Measurements from ENCODE around the gene ARPC2. TPM values are rescaled to one million over a fixed set of nuclear protein-coding genes. Genes with fewer than 3 reads are reported as not detected.

ARPC2 gene
- total RNA-seq, 2 donors from 2014 or later = 182 to 207 TPM

DNA sequence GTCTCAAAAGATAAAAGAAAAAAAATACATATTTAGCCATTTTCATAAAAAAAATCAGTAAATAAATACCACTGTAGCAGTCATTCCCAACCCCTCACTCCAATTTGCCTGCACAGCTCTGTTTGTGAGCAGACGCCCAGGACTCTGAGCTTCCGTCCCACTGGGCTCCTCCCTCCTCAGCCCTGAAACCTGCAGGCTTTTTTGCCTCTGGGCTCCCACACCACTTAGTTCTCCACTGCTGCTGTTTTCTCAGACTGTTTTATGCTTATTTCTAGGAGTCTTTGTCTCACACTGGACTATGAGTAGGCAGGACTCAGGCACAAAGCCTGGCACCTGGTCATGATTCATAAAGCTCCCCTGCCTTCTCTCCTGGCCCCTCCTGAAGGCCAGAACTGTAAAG, 44.1 kb upstream of the ARPC2 start:
- no peak for TF ChIP-seq POLR2AphosphoS5 (IDR thresholded peaks at IDR 0.05)
- no peak for TF ChIP-seq POLR2A (IDR thresholded peaks at IDR 0.05)
- TF ChIP-seq, protein P1, sequence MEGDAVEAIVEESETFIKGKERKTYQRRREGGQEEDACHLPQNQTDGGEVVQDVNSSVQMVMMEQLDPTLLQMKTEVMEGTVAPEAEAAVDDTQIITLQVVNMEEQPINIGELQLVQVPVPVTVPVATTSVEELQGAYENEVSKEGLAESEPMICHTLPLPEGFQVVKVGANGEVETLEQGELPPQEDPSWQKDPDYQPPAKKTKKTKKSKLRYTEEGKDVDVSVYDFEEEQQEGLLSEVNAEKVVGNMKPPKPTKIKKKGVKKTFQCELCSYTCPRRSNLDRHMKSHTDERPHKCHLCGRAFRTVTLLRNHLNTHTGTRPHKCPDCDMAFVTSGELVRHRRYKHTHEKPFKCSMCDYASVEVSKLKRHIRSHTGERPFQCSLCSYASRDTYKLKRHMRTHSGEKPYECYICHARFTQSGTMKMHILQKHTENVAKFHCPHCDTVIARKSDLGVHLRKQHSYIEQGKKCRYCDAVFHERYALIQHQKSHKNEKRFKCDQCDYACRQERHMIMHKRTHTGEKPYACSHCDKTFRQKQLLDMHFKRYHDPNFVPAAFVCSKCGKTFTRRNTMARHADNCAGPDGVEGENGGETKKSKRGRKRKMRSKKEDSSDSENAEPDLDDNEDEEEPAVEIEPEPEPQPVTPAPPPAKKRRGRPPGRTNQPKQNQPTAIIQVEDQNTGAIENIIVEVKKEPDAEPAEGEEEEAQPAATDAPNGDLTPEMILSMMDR (IDR thresholded peaks at IDR 0.05) = no peak
- WGBS = 90% methylated on average over 2 of the region's 2 CpGs
- Histone ChIP-seq H3K4me3 (no peak overlapping the region), H3K36me3 (no peaks in the 10 kb centered on the region), H3K4me1 (replicated peaks) (no peaks in the 10 kb centered on the region), H3K9me3 (no peaks in the 10 kb centered on the region), H3K27ac (no peak overlapping the region), H3K27me3 (replicated peaks; ENCODE audit: insufficient read depth) (no peaks in the 10 kb centered on the region)
- intact Hi-C loops (cut with DNase I) = no loop called here
- DNase-seq (ENCODE audit: low spot score) = no peak

DNA sequence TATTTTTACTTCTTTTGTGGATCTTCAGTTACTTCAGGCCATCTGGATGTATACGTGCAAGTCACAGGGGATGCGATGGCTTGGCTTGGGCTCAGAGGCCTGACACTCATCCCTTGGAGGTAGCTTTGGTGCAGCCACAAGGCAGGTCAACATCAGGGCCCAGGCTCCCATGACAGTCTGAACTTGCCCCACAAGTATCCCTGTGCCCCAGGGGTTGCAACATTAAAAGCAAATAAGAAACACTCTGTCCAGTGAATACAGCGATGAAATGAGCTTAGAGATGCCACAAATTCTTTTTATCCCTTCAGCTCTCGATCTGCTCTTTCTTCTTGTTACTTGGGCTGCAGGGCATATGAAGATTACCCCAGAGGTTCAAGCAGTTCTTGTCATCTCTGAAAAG, 37.2 kb upstream of the ARPC2 start:
- no peaks in the 10 kb centered on the region for H3K27me3 ChIP-seq (replicated peaks; ENCODE audit: insufficient read depth)
- H3K27ac ChIP-seq = no peak overlapping the region
- H3K9me3 ChIP-seq = no peaks in the 10 kb centered on the region
- H3K36me3 ChIP-seq = no peaks in the 10 kb centered on the region
- intact Hi-C loops (cut with DNase I) = no loop called here
- DNase-seq (ENCODE audit: low spot score) = no peak
- H3K4me1 ChIP-seq (replicated peaks) = no peaks in the 10 kb centered on the region
- 73% methylated on average over 4 of the region's 4 CpGs for WGBS
- TF ChIP-seq POLR2A (IDR thresholded peaks at IDR 0.05) (no peak), POLR2AphosphoS5 (IDR thresholded peaks at IDR 0.05) (no peak)
- TF ChIP-seq, protein P1 (IDR thresholded peaks at IDR 0.05) = no peak
- no peak overlapping the region for H3K4me3 ChIP-seq

DNA sequence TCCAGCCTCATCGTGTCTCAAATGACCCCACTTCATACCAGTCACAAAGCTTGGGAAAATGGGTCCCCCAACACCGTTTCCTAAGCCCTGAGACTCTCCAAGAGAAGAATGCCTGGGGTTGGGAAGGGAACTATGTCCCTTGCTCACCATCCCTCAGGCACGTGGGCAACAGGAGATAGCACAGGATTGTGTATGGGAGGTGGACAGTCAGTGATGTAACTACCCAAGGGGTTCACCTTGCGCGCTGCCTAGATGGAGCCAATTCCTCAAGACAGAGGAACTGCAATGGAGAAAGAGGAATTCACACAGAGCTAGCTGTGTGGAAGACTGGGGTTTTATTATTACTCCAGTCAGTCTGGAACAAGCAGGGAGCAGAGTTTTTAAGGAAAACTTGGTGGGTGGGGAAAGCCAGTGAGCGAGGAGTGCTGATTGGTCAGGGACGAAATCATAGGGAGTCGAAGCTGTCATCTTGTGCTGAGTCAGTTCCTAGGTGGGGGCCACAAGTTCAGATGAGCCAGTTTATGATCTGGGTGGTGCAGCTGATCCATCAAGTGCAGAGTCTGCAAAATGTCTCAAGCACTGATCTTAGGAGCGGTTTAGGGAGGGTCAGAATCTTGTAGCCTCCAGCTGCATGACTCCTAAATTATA, 36.4 kb upstream of the ARPC2 start:
- TF ChIP-seq POLR2A (IDR thresholded peaks at IDR 0.05) (no peak), POLR2AphosphoS5 (IDR thresholded peaks at IDR 0.05) (no peak)
- TF ChIP-seq, protein P1 (IDR thresholded peaks at IDR 0.05) = no peak
- Histone ChIP-seq H3K36me3 (no peaks in the 10 kb centered on the region), H3K4me3 (no peak overlapping the region), H3K27me3 (replicated peaks; ENCODE audit: insufficient read depth) (no peaks in the 10 kb centered on the region), H3K4me1 (replicated peaks) (no peaks in the 10 kb centered on the region), H3K27ac (no peak overlapping the region), H3K9me3 (no peaks in the 10 kb centered on the region)
- intact Hi-C loops (cut with DNase I) = no loop called here
- no peak for DNase-seq (ENCODE audit: low spot score)
- 61% methylated on average over 9 of the region's 9 CpGs for WGBS

DNA sequence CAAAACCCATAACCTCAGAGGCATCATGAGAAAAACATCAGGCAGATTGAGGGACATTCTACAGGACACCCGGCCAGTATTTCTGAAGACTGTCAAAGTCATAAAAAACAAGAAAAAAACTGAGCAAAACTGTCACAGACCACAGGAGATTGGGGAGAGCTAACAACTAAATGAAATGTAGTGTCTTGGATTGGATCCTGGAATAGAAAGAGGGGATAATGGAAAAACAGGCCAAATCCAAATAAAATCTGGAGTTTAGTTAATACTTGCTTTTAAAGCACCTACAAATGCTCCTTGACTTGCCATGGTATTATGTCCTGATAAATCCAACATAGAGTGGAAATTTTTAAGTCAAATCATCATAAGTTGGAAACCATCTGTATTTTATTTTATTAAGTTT, 32.7 kb upstream of the ARPC2 start:
- H3K9me3 ChIP-seq = no peaks in the 10 kb centered on the region
- TF ChIP-seq POLR2AphosphoS5 (IDR thresholded peaks at IDR 0.05) = no peak
- TF ChIP-seq, protein P1 (IDR thresholded peaks at IDR 0.05) = no peak
- TF ChIP-seq POLR2A (IDR thresholded peaks at IDR 0.05) = no peak
- 89% methylated on average over 1 of the region's 1 CpG for WGBS
- no peak for DNase-seq (ENCODE audit: low spot score)
- H3K27me3 ChIP-seq (replicated peaks; ENCODE audit: insufficient read depth) = no peaks in the 10 kb centered on the region
- intact Hi-C loops (cut with DNase I) = no loop called here
- H3K4me1 ChIP-seq (replicated peaks) = no peaks in the 10 kb centered on the region
- H3K36me3 ChIP-seq = no peaks in the 10 kb centered on the region
- H3K27ac ChIP-seq = no peak overlapping the region
- H3K4me3 ChIP-seq = no peak overlapping the region

DNA sequence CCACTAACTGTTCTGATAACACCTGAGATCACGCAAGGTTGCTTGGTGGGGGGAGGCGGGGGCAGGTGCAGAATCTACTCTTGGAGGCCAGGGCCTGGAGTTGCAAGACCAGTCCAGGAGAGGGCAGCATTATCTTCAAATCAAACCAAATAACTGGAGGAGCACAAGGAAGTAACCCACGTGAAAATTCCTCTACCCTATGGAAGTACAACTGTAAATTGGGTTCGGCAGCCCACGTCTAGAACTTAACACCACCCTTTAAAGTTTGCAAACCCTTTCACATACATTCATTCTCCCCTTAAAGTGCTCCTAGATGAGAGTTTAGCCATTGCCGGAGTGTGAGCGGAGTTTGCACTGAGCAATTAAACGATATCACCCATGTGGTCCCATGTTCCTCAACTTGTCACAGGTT, 30.6 kb upstream of the ARPC2 start:
- Histone ChIP-seq H3K9me3 (no peaks in the 10 kb centered on the region), H3K4me3 (no peak overlapping the region), H3K27me3 (replicated peaks; ENCODE audit: insufficient read depth) (no peaks in the 10 kb centered on the region), H3K4me1 (replicated peaks) (no peaks in the 10 kb centered on the region), H3K36me3 (no peaks in the 10 kb centered on the region), H3K27ac (no peak overlapping the region)
- WGBS = 39% methylated on average over 8 of the region's 8 CpGs
- peak; percentile 55 for DNase-seq (ENCODE audit: low spot score)
- intact Hi-C loops (cut with DNase I) = loop anchor here (5.0 kb wide), 2 partner anchors 71 to 86 kb away; partner anchors contain the start of genes AAMP and PNKD
- peak; percentile 16 for TF ChIP-seq POLR2AphosphoS5 (IDR thresholded peaks at IDR 0.05)
- TF ChIP-seq, protein P1 (IDR thresholded peaks at IDR 0.05) = peak; percentile 43 to 86 (median 75)
- no peak for TF ChIP-seq POLR2A (IDR thresholded peaks at IDR 0.05)
